HG03135 (cell line): ENCODE results near the gene OTOF.

Experiments used
- ATAC-seq: cut with Tn5 transposase; IDR thresholded peaks from one replicate; pipeline ENCODE4 v1.9.1; 2021; ENCODE audit warnings: mild to moderate bottlenecking, moderate library complexity; ENCODE audit not compliant: unreplicated experiment

Gene OTOF

DNA sequence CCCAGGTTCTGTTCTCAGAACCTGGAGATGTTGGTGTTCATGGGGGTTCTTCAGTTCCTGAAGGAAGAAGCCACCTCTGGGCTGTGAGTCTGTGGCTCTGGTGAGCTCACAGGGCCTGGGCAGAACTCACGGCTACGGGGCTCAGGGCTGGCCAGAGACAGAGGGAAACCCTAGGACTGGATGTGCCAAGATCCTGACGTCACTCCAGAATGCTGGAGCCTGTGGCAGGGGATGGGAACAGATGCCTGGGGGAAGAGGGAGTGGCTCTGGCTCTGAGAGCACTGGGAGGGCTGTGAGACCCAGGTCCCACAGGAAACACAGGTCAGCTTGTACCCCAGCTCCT is at the start of gene OTOF:
Gene OTOF, minus strand, starts transcription at position 214 of the 343 bp plus-strand sequence.
- ATAC-seq: no peak

DNA sequence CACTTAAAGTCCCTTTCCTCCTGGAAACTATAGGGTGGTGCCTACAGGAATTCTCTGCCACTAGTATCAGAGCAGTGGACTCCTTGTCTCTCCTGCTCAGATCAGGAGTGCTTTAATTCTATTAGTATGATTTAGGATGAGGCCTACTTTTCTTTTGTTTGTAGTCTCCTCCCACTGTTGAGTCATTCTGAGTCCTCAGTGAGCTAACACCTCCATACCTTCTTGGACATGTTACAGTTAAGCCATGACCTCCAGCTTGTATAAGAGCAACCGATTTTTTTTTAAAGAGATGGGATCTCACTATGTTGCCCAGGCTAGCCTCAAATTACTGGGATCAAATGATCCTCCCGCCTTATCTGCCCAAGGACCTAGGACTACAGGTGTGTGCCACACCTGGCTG is 48.7 kb upstream of the OTOF start:
- no peak for ATAC-seq

DNA sequence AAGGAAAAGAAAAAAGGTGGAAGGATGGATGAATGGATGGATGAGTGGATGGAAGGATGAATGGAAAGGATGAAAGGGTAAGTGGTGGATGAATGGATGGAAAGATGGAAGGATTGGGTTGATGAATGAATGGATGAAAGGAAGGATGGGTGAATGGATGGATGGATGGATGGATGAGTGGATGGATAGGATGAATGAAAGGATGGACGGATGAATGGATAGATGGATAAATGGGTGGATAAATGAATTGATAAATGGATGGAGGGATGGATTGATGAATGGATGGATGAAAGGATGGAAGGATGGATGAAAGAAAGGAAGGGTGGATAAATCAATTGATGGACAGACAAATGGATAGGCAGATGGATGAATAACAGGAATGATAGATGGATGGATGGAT is 48.2 kb upstream of the OTOF start:
- ATAC-seq: no peak

DNA sequence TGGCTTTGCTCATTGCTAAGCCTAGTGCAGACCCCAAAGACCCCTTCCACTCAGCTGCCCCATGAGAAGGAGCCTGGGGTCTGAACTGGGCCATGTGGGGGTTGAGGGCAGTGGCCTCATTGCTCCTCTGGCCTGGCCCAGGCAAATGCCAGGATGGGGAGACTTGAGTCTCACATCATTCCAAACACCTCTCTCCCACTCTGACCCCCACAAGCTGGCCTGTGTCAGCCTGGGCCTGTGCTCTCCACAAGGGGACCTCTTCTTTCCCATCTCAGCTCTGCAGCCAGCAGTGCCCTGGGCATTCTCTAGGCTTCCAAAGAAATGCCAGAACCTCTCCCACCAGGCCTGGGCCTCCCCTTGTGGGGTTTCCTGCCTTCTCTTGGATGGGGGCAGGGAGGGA is 45.8 kb upstream of the OTOF start:
- no peak for ATAC-seq

DNA sequence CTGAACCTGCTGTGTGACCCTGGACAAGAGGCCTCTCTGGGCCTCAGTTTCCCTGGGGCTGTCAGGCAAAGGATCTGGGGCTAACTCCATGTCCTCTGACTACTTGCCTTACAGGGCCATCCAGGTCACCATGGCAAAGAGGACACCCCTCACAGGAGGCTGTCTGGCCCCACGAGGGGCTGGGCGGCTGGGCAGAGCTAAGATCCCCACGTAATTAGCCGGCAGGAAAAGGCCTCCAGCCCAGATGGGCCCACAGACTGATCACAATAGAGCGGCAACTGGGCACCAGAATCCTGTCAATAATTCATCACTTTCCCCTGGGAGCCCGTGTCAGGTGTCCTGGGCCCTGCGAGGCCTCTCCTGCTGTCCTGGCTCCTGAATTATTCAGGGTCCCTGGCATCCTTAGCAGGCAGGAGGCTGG is 44.8 kb upstream of the OTOF start:
- no peak for ATAC-seq

DNA sequence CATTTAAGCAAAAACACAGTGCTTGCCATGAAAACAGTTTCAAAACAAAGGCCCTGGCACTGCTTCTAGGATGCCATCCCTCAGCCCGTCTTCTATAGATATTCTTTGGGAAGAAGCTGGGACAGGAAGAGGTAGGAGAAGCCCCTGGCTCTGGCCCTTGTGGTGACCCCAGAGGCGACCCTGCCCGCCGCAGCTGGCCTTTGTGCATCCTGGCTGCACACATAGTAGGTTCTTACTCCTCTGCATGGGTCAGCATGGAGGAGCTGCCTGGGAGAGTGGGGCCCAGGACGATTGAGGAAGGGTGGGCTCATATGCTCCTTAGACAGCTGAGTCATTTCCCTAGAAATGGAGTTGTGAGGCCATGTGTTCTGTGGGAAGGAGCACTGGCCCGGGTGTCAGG is 44.4 kb upstream of the OTOF start:
- no peak for ATAC-seq

DNA sequence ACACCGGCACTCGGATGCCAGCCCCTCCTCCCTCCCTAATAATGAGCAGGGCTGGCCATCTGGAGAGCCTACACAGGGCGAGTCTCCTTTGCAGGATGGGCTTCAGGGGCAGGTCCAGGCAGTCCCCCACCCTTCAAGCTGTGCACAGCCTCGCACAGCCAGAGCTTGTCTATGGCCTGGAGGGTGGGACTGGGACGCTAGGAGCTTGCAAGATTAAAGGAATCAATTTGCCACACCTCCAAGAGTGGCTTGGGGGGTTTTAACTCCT is 43.9 kb upstream of the OTOF start:
- ATAC-seq: no peak

DNA sequence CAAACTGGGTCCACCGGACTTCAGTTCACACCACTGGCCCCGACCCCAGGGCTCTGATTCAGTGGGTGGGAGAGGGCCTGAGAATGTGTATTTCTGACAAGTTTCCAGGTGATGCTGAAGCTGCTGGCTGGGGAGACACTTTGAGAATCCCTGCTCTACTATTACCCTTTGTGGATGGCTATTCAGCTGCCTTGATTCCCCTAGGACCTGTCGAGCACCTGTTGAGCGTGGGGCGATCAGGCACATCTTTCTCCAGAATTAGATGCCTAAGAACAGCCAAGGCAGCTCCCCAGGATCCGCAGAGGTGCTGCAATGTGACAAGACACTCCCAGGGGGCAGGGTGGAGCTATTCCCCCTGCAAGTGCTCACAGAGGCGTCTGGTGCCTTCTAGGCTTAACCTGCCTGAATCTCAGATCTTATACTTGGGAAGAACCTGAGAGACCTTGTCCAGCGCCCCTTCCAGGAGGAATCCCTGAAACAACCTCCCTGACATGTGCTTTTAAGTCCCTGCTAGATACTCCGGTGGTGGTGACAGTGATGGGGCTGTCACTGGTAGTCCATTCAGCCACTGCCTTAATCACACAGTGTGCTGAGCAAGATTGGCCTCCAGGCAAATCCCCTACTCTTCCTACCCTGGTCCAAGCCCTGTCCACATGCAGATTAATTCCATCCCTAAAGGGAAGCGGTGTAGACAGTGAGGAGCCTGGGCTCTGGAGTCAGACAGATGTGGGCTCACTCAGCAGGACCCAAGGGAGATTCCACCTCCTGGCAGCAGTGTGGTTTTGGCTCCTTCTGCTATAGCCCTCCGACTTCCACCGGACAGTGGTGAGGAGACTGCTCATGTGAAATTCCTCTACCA is 43.4 kb upstream of the OTOF start:
- no peak for ATAC-seq

DNA sequence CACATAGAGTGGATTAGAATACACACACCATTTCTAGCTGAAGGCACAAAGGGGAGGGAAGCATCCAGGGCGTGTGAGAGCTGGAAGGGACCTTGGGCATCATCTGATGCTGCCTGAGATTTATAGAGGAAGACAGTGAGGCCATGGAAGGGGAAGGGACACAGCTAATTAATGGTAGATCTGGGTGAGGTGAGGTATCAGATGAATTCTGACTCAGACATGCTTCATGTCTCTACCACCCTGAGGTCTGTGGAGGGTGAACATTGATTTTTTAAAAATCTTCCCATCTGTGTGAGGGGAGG is 42.2 kb upstream of the OTOF start:
- ATAC-seq: no peak

DNA sequence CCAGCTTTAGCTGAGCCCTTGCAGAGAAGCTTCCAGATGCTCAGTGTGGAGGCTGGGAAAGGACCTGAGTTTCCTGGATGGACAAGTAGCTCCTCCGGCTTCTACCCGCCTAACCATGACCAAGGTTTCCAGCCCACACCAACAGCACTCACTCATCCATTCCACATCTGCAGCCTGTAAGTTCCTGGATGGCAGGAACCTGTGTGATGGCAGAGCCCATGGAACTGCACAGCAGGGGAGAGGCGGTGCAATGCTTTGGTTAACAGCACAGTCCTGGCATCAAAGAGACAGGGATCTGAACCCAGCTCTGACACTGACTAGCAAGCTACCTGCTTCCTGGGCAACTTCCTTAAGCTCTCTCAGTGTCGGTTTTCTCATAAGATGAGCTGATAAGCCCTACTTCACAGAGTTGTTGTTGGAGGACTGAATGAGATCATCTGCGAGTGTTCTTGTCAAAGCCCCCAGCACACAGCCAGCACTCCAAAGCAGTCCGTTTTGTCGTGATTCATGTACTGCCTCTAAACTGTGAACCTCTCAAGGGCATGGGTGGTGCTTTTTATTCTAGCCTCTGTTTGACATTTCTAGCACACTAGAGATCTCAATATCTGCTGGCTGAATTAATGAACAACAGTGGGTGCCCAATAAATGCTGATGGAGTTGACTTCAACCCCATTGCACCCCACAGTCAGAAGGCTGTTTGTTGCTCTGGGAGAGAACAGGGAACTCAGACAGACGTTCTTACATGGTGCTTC is 41.6 kb upstream of the OTOF start:
- ATAC-seq: no peak

DNA sequence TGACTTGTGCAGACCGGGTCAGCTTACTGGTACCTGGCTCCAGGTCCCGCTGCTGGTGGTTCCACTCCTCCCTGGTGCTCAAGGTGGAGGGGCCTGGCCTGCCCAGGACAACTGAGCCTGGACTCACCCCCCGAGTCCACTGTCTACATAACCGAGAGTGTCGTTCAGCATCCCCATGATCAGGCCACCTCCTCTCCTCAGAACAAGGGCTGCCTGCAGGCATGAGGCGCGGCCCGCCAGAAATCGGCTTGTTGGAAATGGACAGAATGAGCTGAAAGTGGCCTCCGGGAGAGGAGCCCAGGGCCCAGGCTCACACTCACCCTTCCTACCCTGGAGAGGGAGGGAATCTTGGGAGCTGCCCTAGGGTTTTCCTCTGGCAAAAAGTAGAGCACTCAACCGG is 38.9 kb upstream of the OTOF start:
- no peak for ATAC-seq

DNA sequence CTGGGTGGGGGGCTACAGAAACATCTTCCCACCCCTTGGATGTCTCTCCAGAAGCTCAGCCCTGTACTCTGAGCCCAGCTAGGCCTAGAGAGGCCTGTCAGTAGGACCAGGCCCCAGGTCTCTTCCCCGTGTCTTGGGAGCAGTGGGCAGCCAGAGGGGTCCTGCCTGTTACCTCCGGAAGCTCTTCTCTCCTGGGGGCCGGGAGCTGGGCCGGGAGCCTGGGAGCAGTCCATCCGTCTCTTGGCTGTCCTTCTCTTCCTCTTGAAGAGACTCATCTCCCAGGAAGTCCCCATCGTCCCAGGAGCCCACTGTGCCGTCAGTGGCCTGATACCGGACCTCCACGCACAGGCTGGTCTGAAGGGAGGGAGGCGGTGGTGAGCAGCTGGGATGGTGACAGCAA is 38.3 kb upstream of the OTOF start:
- no peak for ATAC-seq

DNA sequence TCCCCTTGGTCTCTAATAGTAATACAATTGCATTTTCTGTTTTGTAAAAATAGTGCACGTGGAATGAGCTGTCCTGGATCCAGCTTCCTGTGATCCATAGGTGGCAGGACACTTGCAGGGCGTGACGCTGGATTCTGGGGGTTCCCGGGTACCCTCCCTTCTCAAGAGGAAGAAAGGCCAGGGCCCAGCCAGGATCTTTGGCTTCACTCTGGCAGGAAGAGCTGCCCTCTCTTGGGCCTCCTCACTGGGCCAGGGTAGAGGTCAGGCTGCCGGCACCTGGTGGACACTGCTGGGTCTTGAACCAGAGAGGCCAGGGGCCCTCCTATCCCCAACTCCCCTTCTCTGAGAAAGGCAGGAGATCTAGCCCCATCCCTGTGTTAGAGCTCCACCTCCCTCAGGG is 37.8 kb upstream of the OTOF start:
- no peak for ATAC-seq

DNA sequence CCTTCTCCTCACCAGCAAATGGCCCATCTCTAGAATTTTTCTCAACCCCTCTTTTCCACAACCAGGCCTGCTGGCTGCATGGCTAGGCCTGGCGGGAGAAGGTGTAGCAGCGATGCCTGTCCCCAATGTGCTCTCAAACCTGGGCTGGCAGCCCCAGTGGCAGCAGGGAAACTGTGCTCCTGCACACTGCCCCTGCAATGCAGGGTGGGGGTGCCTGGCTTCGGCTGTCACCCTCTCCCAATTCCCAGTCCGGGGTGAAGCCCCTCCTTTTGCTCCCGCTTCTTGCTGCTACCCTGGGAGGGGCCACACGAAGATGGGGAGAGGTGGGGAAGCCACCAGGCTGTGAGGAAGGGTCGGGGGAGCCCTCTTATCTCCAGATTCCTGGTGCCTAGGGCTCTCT is 36.1 kb upstream of the OTOF start:
- no peak for ATAC-seq

DNA sequence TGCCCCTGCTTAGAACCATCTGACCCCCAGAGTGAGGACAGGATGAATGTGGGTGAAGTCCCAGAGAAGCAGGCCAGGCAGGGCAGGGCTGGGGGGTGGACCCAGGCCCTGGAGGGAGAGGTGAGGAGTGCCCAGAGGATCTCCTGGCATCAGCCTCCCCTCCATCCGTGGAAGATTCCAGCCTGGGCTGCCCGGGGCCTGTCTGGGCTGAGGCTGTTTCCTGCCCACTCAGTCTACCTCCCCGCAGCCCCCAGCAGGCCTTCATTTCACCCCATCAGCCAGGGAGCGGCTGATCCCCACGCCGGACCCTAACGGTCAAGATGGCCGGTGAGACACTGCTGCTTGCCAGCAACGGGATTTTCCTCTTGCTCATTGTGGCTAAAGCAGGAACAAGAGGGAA is 35.3 kb upstream of the OTOF start:
- no peak for ATAC-seq

DNA sequence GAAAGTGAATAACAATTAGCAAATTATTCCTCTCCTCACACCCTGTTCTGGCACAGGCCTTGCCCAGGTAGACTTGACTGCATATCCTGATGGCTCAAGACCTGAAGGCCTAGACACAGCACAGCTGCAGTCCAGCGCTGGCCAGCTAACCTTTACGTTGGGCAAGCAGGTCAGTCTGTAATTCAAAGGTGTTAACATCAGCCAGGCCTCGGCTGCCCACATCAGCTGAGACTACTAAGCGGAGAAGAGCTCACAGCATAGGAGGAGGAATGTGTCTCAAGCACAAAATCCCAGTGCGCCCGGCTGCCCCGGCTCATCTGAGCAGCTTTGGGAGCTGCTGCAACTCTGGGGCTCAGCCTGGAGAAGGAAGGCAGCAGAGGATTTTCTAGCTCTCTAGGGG is 33.5 kb upstream of the OTOF start:
- no peak for ATAC-seq

DNA sequence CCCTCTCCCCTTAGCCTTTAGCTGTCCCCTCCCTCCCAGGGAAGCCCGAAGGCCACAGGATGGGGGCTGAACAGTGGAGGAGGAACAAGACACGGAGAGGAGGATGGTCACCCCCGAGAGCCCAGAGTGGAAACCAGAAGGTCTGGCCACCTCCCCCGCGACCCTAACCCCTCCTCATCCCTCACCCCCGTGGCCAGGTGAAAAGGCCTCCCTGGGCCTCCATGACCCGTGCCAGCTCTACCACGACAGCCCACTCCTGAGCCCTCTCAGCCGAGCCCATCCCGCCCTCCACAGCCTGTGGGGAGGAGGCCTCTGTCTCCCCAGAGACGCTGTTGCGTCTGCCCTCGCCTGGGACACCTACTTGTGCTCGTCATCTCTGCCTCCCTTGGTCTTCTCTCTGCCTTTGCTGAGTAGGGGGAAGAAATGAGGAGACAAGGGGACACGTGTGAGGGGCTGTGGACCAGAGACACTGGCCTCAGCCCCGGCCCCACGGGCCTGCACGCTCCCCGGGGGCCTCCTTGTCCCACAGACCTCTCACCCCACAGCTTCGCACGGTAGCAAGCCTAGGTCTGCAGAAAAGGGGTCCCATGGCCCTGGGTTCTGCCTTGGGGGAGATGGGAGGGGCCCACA is 32.5 kb upstream of the OTOF start:
- no peak for ATAC-seq

DNA sequence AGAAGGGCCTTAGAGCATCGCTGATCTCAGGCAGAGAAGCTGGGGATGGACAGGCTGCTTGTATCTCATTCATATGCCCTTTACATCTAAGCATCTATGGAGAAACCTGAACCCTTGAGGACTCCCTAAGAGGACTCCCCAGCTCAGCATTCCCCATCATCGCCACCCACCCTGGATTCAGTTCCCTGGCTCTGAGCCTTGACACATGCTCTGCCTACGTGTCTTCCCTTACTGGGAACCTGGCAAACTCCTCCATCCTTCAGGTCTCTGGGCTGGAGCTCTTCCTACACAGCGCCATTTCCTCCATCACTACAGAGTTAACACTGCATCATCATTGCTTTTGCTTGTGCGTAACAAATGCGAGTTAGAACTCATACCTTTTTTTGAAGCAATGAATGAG is 31.2 kb upstream of the OTOF start:
- ATAC-seq: no peak

DNA sequence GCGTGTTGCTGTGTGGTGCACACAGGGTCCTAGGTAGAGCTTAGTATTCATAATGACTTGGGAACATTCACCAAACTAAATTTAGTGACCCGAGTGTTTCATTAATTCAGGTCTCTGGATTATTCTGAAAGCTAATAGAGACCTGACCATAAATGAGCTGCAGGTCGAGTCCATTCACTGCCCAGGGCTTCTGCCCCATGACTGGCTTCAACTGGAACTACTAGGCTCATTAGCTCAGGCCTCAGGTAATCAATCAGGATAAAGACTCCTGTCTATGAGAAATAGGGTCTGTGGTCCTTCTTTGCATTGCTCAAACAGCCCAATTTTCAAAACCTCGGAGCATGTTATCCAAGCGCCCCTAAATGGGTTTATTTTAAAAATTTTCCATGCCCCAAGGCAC is 30.0 kb upstream of the OTOF start:
- ATAC-seq: no peak

DNA sequence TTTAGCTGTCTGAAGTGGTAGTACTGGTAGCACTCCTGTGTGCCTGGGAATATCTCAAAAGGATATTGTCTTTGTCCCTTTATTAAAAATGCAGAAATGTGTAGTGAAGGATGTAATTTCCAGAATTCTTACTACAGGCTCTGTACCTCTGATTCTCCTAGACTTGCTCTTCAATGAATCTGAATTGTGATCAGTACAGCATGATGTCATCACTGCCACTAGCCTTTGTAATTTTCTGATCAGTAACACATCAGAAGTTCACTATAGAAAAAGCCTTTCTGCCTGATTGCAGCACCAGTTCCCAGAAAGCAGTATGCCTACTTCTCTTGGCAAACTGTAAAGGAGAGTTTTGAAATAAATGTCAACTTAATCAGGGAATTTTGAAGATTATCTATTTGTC is 29.2 kb upstream of the OTOF start:
- ATAC-seq: no peak

DNA sequence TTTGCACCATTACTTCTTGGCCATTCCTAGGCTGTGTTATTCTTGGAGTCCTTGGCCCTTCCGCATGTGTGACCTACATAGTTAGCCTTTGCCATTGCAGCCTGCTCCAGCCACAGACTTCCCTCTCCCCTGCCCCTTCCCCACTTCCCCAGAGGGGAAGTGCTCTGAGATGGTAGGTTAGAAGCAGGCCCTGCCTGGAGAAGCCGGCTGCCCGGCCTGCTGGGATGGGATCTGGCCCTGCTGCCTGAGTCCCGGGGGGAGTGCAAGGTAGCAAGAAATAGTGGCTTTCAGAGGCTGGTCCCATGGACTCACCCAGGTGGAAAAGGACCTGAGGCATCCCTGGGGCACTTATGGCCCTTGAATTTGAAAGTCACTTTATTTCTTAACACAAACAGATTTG is 28.4 kb upstream of the OTOF start:
- ATAC-seq: no peak

DNA sequence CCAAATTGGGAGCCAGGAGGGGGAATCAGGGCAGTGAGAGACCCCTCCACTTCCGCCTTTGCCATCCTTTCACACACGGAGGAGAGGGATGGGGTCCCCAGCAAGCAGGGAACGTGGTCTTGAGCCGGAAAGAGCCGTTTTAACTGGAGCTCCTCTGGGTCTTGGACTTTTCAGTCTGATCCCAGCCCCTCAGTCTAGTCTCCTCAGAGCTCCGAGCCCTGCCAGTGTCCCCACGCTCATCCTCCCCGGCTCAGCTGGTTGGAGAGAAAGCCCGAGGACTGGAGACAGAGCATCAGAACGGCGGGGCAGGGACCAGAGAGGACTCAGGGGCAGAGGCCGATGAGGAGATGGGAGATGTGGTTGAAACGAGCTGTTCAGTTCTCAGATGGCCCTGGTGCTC is 26.1 kb upstream of the OTOF start:
- no peak for ATAC-seq
